Stimulated activated CD4-positive, alpha-beta T cell treated with anti-CD3 and anti-CD28 coated beads, Interleukin-4, amount 100 ng/mL, for 48 hours (primary cell): ENCODE measurements around the gene SLC6A16.
"Not testable (repeated sequence)": the region's sequence is repeated elsewhere in the genome, so short reads cannot be mapped to it uniquely, and the experiment has no call there.

Experiments used
- DNase-seq, 2 donors: peaks; one replicate each; pipeline ENCODE4 v3.0.0-alpha.2; 2020; ENCODE audit warnings: low read depth in 2 of 2

The SLC6A16 gene

DNA sequence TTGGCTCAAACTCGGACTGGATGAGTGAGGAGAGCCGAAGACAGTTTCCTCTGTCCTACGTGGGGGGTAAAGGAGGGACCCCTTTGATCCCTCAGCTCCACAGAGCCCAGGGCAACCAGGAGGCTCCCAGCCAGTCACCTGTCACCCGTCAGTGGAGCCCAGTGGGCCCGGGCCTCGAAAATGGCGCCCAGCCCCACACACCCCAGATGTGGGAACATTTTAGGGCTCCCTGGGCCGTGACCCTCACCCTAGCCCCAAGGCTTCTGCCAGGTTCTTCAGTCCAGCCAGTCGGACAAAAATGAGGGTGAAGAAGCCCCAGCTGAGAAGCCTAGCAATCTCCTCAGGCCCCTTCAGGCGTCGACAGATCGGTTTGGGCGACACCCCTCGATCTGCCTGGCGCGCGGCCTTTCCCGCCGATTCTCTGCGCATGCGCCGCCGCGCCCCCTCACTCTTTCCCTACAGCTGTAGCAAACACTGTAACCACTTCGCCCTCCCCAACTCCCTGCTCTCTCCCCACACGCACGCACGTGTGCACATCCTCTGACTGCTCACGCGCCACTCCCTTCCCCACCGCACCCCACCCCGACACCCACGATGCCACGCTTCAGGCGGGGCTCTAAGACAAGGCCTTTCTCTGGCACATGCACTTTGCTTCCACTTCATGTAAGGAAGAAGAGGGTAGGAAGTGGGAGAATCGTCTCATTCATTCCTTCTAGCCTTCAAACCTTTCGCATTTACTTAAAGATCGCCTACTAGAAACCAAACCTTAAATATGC lies at the start of gene SLC6A16:
SLC6A16 (minus strand) TSS at position 391 of the 776 bp plus-strand sequence. CDS start 13,844 bp downstream, outside the sequence.
- DNase-seq, result no peak

DNA sequence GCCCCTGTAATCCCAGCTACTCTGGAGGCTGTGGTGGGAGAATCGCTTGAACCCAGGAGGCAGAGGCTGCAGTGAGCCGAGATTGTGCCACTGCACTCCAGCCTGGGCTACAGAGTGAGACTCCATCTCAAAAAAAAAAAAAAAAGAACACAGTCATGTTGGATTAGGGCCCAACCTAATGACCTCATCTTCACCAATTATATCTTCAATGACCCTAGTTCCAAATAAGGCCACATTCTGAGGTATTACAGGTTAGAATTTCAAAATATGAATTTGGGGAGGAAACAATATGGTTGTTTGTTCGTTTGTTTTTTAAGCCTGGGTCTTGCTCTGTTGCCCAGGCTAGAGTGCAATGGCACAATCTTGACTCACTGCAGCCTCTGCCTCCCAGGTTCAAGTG lies 48.2 kb upstream of the SLC6A16 start:
- not testable (repeated sequence) for DNase-seq

DNA sequence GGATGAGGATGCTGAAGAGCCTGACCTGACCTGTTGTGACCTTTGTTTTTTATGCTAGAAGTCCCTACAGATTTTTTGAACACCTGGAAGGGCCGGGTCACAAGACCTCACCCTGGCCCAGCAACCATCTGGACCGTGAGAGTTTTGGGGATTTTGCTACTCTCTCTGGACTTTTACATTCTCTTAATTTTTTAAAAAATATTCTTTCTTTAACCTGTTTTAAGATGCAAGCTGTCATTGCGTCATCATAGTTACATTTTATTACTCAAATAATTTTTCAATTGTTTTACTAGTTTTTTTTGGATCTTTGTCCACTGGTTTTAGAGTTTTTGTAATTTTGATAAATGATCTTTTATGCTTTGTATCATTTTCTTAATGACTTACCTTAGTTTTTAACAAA lies 46.2 kb upstream of the SLC6A16 start:
- no peak for DNase-seq

DNA sequence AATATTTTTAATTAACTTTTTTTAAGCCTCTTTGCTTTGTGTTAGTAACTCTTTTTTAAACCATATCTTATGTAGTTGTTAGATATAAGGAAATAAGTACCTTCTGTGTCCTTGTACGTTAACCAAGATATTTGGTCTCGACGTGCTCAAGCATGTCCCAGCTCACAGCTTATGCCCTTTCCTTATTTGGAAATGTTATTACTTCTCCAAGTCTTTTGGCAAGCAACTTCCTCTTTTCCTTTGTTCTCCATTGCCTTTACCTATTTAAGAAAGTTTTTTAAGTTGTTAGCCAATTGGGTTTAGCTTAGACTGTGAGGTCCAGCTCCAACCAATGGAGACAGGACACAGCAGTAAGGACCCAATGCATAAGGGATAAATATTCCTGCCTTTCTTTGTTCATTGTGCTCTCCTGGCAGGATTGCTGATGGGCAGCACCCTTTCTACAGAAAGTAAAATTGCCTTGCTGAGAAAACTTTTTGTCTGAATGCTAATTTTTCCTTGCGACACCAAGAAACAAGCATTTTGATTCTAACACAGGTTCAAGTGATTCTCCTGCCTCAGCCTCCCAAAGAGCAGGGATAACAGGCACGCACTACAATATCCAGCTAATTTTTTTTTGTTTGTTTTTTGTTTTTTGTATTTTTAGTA lies 43.8 kb upstream of the SLC6A16 start:
- no peak for DNase-seq

DNA sequence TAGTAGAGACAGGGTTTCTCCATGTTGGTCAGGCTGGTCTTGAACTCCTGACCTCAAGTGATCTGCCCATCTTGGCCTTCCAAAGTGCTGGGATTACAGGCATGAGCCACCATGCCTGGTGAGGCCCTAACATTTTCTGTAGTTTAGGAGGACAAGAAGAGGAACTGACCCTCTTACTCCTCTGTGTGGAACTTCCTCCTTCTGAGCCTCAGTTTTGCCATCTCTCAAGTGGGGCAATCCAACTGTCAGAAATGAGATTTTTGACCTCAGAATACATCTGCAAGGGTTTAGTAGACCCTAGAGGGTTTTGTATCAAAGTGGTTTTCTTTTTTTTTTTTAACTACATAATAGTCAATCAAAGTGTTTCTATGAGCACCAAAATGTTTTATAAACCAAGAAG lies 41.1 kb upstream of the SLC6A16 start:
- no peak for DNase-seq

DNA sequence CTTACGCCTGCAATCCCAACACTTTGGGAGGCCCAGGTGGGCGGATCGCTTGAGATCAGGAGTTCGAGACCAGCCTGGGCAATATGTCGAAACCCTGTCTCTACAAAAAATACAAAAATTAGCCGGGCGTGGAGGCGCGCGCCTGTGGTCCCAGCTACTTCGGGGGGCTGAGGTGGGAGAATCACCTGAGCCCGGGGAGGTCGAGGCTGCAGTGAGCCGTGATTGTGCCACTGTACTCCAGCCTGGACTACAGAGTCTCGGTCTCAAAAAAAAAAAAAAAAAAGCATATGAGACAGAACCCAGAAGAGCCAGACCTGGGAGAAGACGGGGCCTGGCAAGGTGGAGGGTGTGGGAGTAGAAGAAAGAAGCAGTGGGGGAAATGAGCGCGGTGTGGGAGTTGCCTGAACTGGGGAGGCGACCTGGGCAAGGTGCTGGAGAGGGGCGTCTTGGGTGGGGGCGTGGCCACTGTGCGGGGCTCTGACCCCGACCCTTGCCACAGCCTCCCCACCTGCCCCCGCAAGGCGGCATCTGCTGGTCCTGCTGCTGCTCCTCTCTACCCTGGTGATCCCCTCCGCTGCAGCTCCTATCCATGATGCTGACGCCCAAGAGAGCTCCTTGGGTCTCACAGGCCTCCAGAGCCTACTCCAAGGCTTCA lies 39.2 kb upstream of the SLC6A16 start:
- no peak for DNase-seq

DNA sequence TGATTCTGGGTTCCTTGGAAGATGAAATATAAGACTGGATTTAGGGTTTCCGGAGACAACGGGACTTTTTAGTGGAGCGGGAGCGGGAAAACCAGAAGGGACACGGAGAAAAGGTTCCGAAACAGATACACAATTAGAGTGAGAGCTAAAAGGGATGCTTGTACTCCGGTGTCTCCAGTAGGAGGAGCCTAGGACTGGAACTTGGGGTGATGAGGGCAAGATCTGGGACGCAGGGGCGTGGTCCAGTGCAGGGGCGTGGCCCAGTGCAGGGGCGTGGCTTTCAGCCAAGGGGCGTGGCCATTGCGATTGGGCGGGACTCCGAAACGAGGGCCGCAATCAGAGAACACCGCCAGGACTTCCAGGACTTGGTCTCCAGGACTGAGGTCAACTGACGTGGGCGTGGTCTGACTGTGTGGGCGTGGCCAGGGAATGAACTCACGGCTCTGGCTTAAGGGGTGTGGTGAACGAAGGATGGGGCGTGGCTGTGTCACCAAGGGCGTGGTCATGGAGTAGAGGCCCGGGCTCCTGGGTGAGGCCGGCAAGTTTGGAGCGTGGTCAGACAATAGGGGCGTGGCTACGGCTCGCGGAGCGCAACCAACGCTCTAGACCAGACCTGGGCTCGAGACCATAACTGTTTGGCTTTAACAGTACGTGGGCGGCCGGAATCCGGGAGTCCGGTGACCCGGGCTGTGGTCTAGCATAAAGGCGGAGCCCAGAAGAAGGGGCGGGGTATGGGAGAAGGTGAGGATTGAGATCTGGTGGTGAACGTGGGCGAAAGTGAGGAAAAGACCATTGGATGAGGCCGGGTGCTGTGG lies 38.5 kb upstream of the SLC6A16 start, which contains the start of gene DKKL1:
DKKL1 (plus strand) TSS at position 610 of the 815 bp plus-strand sequence; CDS start at position 732, 122 bp downstream.
- DNase-seq, result peak; percentile 77 to 86

DNA sequence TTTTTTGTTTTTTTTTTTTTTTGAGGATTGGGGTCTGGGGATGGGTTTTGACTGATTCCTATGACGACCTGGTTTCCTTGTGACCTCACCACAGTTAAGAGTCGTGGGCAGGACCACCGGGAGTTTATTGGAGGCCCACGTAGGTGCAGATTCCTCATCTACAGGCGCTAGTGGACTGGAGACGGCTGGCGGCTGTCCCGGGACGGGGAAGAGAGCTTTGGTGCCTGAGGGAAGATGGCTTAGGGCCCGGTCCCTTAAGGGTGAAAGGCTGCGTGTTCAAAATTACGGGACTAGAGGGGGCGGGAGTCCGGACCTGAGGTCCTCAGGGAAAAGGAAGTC lies 37.9 kb upstream of the SLC6A16 start:
- no peak for DNase-seq

DNA sequence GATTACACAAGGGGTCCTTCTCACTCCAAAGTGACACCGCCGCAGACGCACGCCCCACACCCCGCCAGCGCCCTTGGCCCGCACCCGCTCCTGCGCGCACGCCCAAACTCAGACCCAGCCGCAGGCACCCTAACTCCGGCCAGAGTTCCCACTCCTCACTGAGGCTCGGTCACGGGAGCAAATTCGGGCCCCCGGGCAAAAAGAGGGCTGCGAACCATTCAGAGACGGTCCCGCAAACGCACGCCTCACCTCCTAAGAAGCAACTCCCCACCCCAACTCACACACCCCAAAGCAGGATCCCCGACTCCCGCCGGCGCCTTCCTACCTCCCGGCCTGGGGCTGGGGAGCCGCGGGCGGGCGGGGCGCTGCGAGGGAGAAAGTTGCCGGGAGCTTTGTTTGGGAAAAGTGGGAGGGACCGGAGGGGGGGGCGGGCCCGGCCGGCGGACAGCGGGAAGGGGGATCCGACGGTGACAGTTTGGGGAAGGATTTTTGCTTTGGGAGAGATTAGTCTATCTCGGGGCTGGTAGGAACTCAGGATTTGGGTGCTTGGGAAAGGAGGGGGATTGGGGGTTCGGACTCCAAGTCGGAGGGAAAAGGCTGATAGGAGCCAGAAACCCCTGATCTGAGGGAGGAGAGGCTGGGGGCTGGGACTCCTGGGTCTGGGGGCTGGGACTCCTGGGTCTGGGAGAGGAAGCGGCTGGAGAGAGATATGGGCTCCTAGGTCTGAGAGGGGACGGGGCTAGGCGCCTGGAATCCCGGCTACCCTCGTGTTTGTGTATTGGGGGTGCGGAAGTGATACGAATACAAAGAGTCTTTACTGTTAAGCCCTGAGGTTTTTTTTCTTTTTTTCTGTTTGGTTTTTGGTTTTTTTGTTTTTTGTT lies 37.3 kb upstream of the SLC6A16 start, which contains the start of gene TEAD2:
TEAD2 (minus strand) TSS at position 369 of the 881 bp plus-strand sequence. CDS start 2,341 bp downstream, outside the sequence.
- DNase-seq, result no peak

DNA sequence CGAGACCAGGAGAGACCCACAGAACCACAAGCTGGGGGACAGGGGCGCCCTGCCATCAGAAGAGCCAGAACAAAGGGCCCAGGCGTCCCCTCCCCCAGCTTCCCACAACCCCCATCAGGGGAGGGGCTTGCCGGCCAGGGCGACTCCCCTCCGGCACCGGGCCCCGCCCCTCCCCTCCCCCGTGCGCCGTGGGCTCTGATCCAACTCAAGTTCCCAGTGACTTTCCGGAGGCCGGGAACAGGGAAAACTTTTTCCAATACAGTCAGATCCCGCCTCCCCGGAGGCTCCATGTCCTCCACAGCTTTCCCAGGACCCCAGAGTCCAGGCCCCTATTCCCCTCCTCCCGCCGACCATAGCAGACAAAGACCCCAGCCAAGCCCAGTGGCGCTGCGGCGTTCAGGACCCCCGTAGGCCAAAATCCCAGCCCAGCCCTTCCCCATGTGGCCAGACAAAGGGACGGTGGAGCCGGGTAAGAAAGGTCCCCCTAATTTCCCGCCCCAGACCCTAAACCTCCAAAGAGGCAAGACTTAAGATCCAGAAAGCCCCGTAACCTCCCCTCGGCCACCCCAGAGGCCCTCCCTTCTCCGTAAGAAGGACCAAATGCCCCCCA lies 36.6 kb upstream of the SLC6A16 start:
- DNase-seq, result no peak

DNA sequence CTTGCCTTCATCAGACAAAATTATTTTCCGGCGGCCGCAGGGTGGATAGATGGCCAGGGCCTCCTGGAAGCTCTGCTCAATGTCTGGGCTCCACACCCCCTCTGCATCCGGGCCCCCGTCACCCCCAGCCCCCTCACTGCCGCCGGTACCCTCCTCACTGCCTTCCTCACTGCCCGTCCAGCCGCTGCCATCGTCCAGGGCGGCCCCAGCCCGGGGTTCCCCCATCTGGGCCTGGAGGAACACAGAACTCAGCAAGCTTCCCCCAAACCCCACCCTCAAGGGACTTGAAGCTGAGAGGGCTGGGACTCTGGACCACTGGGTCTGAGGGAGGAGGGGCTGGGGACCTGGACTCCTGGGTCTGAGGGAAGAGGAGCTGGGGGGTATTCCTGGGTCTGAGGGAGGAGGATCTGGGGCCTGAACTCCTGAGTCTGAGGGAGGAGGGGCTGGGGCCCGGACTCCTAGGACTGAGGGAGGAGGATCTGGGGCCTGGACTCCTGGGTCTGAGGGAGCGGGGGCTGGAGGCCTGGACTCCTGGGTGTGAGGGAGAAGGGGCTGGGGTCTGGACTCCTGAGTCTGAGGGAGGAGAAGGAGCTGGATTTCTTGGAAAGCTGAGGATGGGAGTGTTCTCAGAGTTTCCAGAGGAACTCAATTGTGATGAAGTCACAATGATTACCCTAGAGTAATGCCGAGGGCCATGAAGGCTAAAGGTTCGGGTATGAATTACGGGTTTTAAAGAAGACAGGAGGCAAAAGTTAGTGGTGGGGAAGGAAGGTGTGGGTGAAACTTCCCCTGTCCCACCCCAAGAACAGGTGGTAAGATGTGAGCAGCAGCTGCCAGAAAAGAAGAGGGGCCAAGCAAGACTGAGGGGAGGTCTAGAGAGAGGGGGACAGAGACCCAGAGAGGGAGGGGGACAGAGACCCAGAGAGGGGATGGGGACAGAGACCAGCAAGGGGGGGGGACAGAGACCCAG lies 35.1 kb upstream of the SLC6A16 start:
- DNase-seq, result no peak

DNA sequence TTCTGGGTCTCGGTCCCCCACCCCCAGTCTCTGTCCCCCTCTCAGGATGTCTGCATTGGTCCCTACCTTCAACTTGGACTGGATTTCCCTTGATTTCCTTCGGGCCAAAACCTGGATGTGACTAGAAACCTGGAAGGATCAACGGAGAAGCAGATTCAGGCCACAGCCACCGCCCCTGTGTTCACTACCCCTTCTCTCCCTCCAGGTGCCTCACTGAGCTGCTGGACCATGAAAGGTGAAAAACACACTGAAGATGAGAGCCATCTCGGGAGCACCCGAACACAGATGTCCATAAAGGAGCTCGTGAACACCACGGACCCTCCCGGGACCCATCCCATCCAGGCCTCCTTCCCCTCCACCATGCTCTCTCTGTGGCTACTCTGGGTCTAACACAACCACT lies 32.2 kb upstream of the SLC6A16 start:
- no peak for DNase-seq

DNA sequence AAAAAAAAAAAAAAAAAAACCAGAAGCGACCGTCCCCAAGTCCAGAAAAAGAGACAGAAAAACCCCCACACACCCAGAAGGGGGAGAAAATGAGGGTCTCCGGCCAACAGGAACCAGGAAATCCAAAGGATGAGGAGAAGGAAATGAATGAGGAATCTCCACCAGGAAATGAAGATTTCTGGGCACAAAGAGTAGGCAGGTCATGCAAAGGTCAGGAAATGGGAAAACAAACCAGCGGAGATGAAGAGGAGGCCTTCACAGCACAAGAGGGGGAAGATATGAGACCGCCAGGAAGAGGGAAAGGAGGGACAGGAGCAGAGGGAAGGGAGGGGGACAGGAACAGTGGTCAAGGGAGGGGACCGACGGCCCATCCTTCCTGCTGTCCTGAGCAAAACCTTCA lies 31.4 kb upstream of the SLC6A16 start:
- no peak for DNase-seq

DNA sequence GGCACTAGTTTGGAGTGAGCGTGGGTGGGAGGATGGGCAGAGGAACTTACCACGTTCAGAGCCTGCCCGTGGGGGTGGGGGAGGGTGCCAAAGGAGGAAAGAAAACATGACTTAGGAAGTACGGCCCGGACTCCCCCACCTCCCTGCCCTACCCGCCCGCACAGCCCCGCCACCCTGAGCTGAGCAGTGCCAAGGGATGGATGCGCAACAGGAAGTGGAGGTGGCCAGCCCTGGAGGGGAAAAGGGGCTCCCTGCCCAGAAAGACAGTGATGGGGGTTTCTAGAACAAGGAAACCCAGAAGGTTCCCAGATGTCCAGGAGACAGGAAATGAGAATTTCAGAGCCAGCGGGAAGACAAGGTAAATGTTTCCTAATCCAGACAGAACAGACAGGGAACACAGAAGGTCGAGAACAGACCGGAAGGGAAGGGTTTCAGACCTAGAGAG lies 30.9 kb upstream of the SLC6A16 start:
- DNase-seq, result no peak

DNA sequence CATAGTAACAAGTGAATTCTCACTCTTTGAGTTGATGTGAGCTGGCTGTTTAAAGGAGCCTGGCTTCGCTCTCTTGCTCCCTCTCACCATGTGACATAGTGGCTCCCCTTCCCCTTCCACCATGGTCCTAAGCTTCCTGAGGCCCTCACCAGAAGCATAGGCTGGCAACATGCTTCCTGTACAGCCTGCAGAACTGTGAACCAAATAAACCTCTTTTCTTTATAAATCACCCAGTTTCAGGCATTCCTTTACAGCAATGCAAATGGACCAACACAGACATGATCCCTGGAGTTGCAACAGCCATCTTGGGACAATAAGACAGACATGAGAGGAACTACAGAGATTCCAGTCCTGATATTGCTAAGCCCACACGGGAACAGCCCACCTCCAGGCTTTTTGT lies 24.6 kb upstream of the SLC6A16 start:
- DNase-seq, result no peak

DNA sequence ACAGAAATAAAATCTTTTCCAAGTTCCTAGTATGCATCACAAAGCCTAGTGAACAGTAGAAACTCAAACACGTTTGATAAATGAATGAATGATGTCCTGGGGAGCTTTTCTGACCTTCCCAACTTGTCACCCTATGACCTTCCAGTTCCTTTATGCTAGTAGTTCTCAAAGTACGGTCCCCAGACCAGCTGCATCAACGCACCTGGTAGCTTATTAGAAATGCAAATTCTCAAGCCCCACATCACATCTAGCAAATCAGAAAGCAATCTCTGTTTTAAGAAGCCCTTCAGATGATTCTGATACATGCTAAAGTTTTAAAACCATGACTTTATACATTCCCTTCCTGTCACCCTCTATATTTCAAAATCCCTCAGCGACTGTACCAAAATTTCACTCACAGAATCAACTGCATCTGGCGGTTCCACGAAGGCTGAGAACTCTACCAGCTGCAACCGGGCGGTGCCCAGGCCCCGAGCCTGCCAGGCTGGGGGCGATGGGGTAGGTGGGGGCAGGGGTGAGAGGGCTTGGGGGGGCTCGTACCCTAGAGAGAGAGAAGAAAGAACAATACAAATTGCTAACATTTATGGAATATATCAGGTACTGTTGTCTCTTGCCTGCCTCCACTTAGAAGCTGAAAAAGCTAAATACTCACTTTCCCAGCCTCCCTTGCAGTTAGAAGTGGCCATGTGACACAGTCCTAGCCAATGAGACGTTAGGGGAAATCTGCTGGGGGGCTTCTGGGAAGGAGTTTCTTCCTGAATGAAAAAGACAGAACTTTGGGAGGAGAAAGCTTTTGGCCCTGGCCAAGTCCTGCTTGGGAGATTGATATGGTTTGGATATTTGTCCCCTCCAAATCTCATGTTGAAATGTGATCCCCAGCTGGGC lies 23.6 kb upstream of the SLC6A16 start:
- DNase-seq, result no peak

DNA sequence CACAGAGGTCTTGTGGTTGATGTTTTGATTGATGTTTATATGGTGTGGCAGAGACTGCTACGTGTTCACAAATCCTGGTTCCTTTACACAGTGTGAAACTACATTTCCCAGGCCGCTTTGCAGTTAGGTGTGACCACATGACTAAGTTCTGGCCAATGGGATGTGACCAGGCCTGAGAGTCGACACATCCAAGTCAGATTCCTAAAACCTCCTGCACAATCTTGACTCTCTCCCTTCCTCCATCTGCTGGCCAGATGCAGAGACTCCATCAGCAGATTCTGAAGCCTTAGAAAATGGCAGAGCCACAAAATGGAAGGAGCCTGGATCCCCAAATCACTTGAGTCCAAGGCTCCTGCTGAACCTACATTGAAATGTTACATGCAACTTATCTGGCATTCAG lies 22.8 kb upstream of the SLC6A16 start:
- DNase-seq, result no peak

DNA sequence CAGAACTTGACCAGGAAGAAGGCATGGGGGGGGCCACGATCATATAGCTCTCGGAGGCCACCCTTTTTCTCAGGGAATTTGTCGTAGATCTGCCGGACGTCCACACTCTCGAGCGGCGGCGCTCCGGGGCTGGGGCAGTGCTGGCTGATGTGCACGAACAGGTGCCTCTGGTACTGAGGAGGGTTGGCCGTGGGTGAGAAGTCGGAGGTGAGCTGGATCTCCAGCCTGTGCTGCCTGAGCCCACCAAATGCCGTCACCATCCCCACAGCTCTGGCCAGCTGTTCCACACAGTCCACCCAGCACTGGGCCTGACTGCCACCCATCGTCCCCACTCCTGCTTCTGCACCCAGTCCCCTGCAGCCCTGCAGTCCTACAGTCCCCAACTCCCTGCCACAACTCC lies 22.2 kb upstream of the SLC6A16 start:
- DNase-seq, result no peak
